PC-3 (cell line): ENCODE data around the gene EXOC6B.

Source experiments
- CTCF ChIP-seq: fragments of 300-600 bp; sonication (generic); conservative IDR thresholded peaks from 2 replicates; pipeline ENCODE4 v1.5.1; 2017; ENCODE audit warnings: antibody characterized with exemption, low read depth, mild to moderate bottlenecking, low read length
- EZH2 ChIP-seq: fragments of 300-600 bp; sonication (generic); IDR thresholded peaks from one replicate; pipeline ENCODE4 v1.6.1; 2017; ENCODE audit warnings: antibody characterized with exemption, mild to moderate bottlenecking, low read length; ENCODE audit not compliant: unreplicated experiment
- EZH2phosphoT487 ChIP-seq: fragments of 300-600 bp; sonication (generic); IDR thresholded peaks from 2 replicates; pipeline ENCODE4 v1.6.1; 2018; ENCODE audit warnings: mild to moderate bottlenecking, antibody characterized with exemption, low read length, borderline replicate concordance

GRCh38 chr2:72718876-72719275 is 107.0 kb downstream of the EXOC6B start:
- TF ChIP-seq EZH2, result no peak
- no peak for TF ChIP-seq CTCF
- no peak for TF ChIP-seq EZH2phosphoT487
